Adrenal gland (tissue), 12 donors: ENCODE data around the gene DHRS3. TPM values are rescaled to one million over a fixed set of nuclear protein-coding genes. Genes with fewer than 3 reads are reported as not detected.

Source experiments
- DNase-seq, 7 donors: peaks; one replicate each; pipeline ENCODE4 v3.0.0-alpha.2; 2019 to 2020
- H3K27ac ChIP-seq, 5 donors: fragments of 200-600 bp; sonication (generic) in 4 of 5; 1 replicate in 3 of 5; 2 replicates in 2 of 5; pipeline versions ENCODE4 v1.5.1 to v1.8.0; 2016 to 2020; ENCODE audit warnings: mild to moderate bottlenecking in 1 of 5
- H3K27me3 ChIP-seq: fragments of 200-600 bp; 2 replicates; pipeline ENCODE4 v1.8.0; 2021
- H3K36me3 ChIP-seq, 2 donors: fragments of 200-600 bp; replicated peaks in 1 of 2; 1 replicate in 1 of 2; 2 replicates in 1 of 2; pipeline versions ENCODE4 v1.5.1 to v1.8.0; 2018 to 2022
- H3K4me1 ChIP-seq, 2 donors: fragments of 200-600 bp; replicated peaks in 1 of 2; 1 replicate in 1 of 2; 2 replicates in 1 of 2; pipeline versions ENCODE4 v1.5.1 to v1.8.0; 2018 to 2021
- H3K4me3 ChIP-seq, 4 donors: fragments of 200-600 bp; sonication (generic) in 3 of 4; one replicate each; pipeline ENCODE4 v1.5.1; 2016 to 2018
- H3K9me3 ChIP-seq, 3 donors: fragments of 200-600 bp; sonication (generic) in 1 of 3; replicated peaks in 1 of 3; 1 replicate in 2 of 3; 2 replicates in 1 of 3; pipeline versions ENCODE4 v1.5.1 to v1.8.0; 2016 to 2021
- POLR2A ChIP-seq, 2 donors: fragments of 450-650 bp; IDR thresholded peaks; one replicate each; pipeline ENCODE4 v1.6.1; 2017; ENCODE audit warnings: antibody characterized with exemption in 2 of 2, mild to moderate bottlenecking in 2 of 2, moderate library complexity in 1 of 2
- whole genome bisulfite sequencing, 4 donors: extraction: QIAGEN DNeasy Blood & Tissue Kit in 2 of 4; methylation state at CpG; one replicate each; pipeline versions ENCODE4 v1.1.5 to v1.1.7; 2013 to 2017; 5-methylcytosine and 5-hydroxymethylcytosine counted together
- intact Hi-C, 2 donors: fragments of 100-400 bp; cut with DNase I; formaldehyde crosslinking; loops; one replicate each; pipeline versions ENCODE4 v1.14.1 to v1.15.0; 2022 to 2023
- polyA plus RNA-seq, 3 donors: library from polyadenylated mRNA; stranded (reverse); fragments of 200-250 nt in 2 of 3; fragments of 350-450 nt in 1 of 3; fragmentation: Illumina TruSeq in 1 of 3; extraction: RNeasy Lipid Tissue Mini Kit (QIAGEN cat#74804) in 1 of 3; gene quantifications; one replicate each; pipeline ENCODE4 v1.2.3, GENCODE V29; 2013 to 2014
- total RNA-seq, 9 donors: library from RNA; depleted of rRNA in 4 of 9; stranded (reverse); fragments of >200 nt in 4 of 9; fragments of 120-200 nt in 1 of 9; fragmentation: NEBNext Ultra II Directional in 1 of 9; extraction: Animal tissue kit (Norgen Biotek cat#: 25700) in 1 of 9; gene quantifications; one replicate each; pipeline versions ENCODE4 v1.1.0 to v1.2.4, GENCODE V29; 2013 to 2023
- TF ChIP-seq, protein P1 (sequence below), 6 experiments: fragments of 450-650 bp in 4 of 6; fragments of 200-600 bp in 2 of 6; sonication (generic) in 1 of 6; IDR thresholded peaks; 1 replicate in 5 of 6; 2 replicates in 1 of 6; pipeline versions ENCODE4 v1.5.1 to v1.8.0; 2016 to 2021; ENCODE audit warnings: antibody characterized with exemption in 6 of 6, mild to moderate bottlenecking in 2 of 6, moderate library complexity in 1 of 6
- donor health status: healthy with polysubstance abuse.
- donor health status: Bipolar disorder and iron deficiency.
- donor health status: DM: yes; HTN: yes; CAD: no.
- donor health status: DM: no; HTN: no; CAD: no.
- donor health status: DM: no; HTN: no; CAD: no.
- donor health status: DM: yes; HTN: yes; CAD: no.

DHRS3 gene
- total and polyA plus RNA-seq, 12 donors: 7.7 to 72.4 (median 41.3) TPM

DNA sequence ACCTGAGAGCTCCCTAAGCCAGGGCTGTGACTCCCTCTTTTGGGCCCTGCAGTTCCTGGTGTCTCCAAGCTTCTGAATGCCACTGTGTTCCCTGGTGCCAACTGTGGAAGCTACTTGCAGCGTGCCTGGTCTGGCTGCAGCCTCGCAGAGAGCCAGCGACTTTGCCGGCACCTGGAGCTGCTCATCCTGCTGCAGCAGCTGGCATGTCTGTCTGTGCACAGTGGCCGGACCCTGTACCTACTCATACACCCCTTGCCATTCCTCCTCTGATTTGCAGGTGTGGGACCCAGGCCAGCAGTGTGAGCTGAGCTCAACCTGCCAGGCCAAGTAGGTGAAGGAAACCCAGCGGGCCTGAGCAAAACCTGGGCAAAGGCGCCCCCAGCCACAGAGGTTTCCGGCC lies 13.6 kb upstream of the DHRS3 start:
- H3K4me3 ChIP-seq: no peak overlapping the region
- no peaks in the 10 kb centered on the region for H3K27me3 ChIP-seq
- H3K9me3 ChIP-seq: no peaks in the 10 kb centered on the region
- H3K27ac ChIP-seq: no peak overlapping the region
- H3K4me1 ChIP-seq: no peaks in the 10 kb centered on the region
- intact Hi-C loops: no loop called here
- DNase-seq: no peak
- H3K36me3 ChIP-seq: no peaks in the 10 kb centered on the region
- TF ChIP-seq, protein P1, sequence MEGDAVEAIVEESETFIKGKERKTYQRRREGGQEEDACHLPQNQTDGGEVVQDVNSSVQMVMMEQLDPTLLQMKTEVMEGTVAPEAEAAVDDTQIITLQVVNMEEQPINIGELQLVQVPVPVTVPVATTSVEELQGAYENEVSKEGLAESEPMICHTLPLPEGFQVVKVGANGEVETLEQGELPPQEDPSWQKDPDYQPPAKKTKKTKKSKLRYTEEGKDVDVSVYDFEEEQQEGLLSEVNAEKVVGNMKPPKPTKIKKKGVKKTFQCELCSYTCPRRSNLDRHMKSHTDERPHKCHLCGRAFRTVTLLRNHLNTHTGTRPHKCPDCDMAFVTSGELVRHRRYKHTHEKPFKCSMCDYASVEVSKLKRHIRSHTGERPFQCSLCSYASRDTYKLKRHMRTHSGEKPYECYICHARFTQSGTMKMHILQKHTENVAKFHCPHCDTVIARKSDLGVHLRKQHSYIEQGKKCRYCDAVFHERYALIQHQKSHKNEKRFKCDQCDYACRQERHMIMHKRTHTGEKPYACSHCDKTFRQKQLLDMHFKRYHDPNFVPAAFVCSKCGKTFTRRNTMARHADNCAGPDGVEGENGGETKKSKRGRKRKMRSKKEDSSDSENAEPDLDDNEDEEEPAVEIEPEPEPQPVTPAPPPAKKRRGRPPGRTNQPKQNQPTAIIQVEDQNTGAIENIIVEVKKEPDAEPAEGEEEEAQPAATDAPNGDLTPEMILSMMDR (IDR thresholded peaks at IDR 0.05): no peak
- no peak for TF ChIP-seq POLR2A (IDR thresholded peaks at IDR 0.05)
- whole genome bisulfite sequencing, 4 donors: 87 to 95% (median 91%) methylated on average over 8 of the region's 8 CpGs

DNA sequence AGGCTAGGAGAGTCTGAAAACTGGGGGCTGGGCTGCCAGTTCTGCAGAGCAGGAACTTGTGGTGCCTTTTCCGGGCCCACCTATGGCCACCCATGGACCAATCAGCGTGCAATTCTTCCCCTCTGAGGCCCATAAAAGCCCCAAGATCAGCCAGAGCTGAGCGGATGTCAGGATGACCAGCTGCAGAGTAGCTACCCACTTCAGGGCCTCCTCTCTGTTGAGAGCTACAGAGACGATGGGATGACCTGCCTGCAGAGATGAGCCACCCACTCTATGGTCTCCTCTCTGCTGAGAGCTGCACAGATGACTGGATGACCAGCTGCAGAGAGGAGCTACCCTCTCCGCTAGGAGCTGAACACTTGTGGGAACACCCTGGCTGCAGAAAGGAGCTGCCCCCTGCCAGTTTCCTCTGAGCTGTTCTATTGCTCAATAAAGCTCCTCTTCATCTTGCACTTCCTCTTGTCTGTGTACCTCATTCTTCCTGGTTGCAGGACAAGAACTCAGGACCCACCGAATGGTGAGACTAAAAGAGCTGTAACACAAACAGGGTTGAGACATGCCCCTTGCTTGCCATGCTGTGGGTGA lies 13.0 kb upstream of the DHRS3 start:
- Histone ChIP-seq H3K9me3 (no peaks in the 10 kb centered on the region), H3K4me1 (no peaks in the 10 kb centered on the region), H3K4me3 (no peak overlapping the region), H3K27me3 (no peaks in the 10 kb centered on the region), H3K36me3 (no peaks in the 10 kb centered on the region), H3K27ac (no peak overlapping the region)
- intact Hi-C loops: no loop called here
- TF ChIP-seq, protein P1 (IDR thresholded peaks at IDR 0.05): no peak
- TF ChIP-seq POLR2A (IDR thresholded peaks at IDR 0.05): no peak
- no peak for DNase-seq
- 62 to 82% (median 78%) methylated on average over 3 to 6 of the region's 6 CpGs for WGBS, 4 donors

DNA sequence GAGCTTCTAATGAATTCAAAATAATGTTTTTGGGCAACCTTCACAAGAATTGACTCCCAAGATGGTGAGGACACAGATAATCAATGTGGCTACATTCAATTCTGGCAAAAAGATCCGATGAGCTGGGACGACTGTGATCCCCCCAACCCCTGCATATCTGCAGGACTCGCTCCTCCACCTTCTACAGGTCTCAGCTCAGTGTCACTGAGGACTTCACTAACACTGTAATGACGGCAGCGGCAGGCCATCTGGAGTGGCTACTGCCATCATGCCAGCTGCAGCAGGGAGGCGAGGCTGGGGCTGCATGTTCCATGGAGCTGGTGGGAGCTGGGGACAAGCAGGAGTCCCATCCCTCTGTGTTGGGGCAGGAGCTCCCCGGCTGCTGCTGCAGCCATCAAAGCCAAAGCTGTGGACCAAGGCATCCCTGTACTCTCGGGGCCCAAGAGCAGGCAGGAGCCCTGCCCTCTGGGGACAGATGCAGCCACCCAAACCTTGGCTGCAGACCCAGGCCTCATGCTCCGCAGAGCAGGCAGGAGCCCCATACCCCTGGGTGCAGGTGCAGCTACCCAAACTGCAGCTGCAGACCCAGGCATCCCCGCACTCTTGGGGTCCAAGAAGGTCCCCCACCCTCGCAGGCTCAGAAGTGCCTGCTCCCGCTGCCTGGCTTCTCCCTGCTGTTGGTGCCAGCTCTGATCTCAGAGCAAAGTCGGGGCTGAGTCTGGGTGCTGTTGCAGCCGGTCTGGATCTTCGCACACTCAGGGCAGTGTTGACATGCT lies 12.2 kb upstream of the DHRS3 start:
- H3K4me3 ChIP-seq: no peak overlapping the region
- no peaks in the 10 kb centered on the region for H3K4me1 ChIP-seq
- no peaks in the 10 kb centered on the region for H3K9me3 ChIP-seq
- H3K36me3 ChIP-seq: no peaks in the 10 kb centered on the region
- intact Hi-C loops: no loop called here
- no peak overlapping the region for H3K27ac ChIP-seq
- WGBS, 4 donors: 81 to 88% (median 85%) methylated on average over 9 to 15 of the region's 15 CpGs
- H3K27me3 ChIP-seq: no peaks in the 10 kb centered on the region
- no peak for DNase-seq
- no peak for TF ChIP-seq POLR2A (IDR thresholded peaks at IDR 0.05)
- TF ChIP-seq, protein P1 (IDR thresholded peaks at IDR 0.05): no peak

GRCh38 chr1:12629511-12629956 lies 11.5 kb upstream of the DHRS3 start:
- H3K4me1 ChIP-seq: no peaks in the 10 kb centered on the region
- intact Hi-C loops: no loop called here
- TF ChIP-seq POLR2A (IDR thresholded peaks at IDR 0.05): no peak
- TF ChIP-seq, protein P1 (IDR thresholded peaks at IDR 0.05): no peak
- no peaks in the 10 kb centered on the region for H3K27me3 ChIP-seq
- H3K27ac ChIP-seq: no peak overlapping the region
- no peak for DNase-seq
- 89 to 100% (median 92%) methylated on average over 1 of the region's 1 CpG for WGBS, 4 donors
- H3K4me3 ChIP-seq: no peak overlapping the region
- H3K9me3 ChIP-seq: no peaks in the 10 kb centered on the region
- H3K36me3 ChIP-seq: no peaks in the 10 kb centered on the region
